GM19395 (cell line): ENCODE results near the gene ESAM.
"Not testable (repeated sequence)": the region's sequence is repeated elsewhere in the genome, so short reads cannot be mapped to it uniquely, and the experiment has no call there.

Source experiments
- ATAC-seq: cut with Tn5 transposase; IDR thresholded peaks from one replicate; pipeline ENCODE4 v1.9.1; 2021; ENCODE audit warnings: mild to moderate bottlenecking, moderate library complexity; ENCODE audit not compliant: unreplicated experiment

ESAM gene

GRCh38 chr11:124776865-124777645 is 15.0 kb upstream of the ESAM start:
- no peak for ATAC-seq

GRCh38 chr11:124770959-124771358 is 8.9 kb upstream of the ESAM start:
- ATAC-seq, result not testable (repeated sequence)

- ATAC-seq, result no peak
These were observed 8.0 kb upstream of the ESAM start for GRCh38 chr11:124769806-124770774.

GRCh38 chr11:124768914-124769313 is 6.8 kb upstream of the ESAM start:
- ATAC-seq, result no peak

GRCh38 chr11:124766156-124766555 is 4.1 kb upstream of the ESAM start:
- ATAC-seq, result no peak

GRCh38 chr11:124763156-124763947 is 1.3 kb upstream of the ESAM start:
- peak; percentile 29 for ATAC-seq

GRCh38 chr11:124762624-124763155 is 600 bp upstream of the ESAM start:
- peak; percentile 16 for ATAC-seq

- no peak for ATAC-seq
These were observed 587 bp downstream of the ESAM start for GRCh38 chr11:124761301-124762104.

GRCh38 chr11:124760806-124761205 is 1.3 kb downstream of the ESAM start:
- no peak for ATAC-seq

- peak; percentile 33 for ATAC-seq
These were observed 1.9 kb downstream of the ESAM start for GRCh38 chr11:124760205-124760652.

GRCh38 chr11:124759266-124760204 is 2.6 kb downstream of the ESAM start:
- peak; percentile 13 for ATAC-seq

- ATAC-seq, result peak; percentile 47
These were observed 3.5 kb downstream of the ESAM start for GRCh38 chr11:124758355-124759265.

GRCh38 chr11:124757320-124757719 is 4.8 kb downstream of the ESAM start:
- ATAC-seq, result no peak

GRCh38 chr11:124756753-124757227 is 5.3 kb downstream of the ESAM start:
- no peak for ATAC-seq

GRCh38 chr11:124756033-124756752 is 5.9 kb downstream of the ESAM start:
- no peak for ATAC-seq

- no peak for ATAC-seq
These were observed 7.4 kb downstream of the ESAM start for GRCh38 chr11:124754710-124755109.

- ATAC-seq, result no peak
These were observed 7.8 kb downstream of the ESAM start for GRCh38 chr11:124754309-124754708.
